Measurements from ENCODE around the gene MACC1. TPM values are rescaled to one million over a fixed set of nuclear protein-coding genes. Genes with fewer than 3 reads are reported as not detected.

The MACC1 gene
- total and polyA plus RNA-seq, 10 of the 15 experiments (the other 5 are each of a cell fraction or from before 2014, with no cell fraction given), result 6.0 to 61.1 (median 12.7) TPM

- TF ChIP-seq NFIC (IDR thresholded peaks at IDR 0.05; ENCODE audit: low read depth, low read length) (peak; percentile 96), RBBP5 (conservative IDR thresholded peaks at IDR 0.05) (0 out of 2 replicates have a peak, but pooled peaks have one; percentile 21), BRCA1 (IDR thresholded peaks at IDR 0.05; ENCODE audit: low read depth, low read length) (no peak), MTA2 (IDR thresholded peaks at IDR 0.05; ENCODE audit: low read depth) (peak; percentile 99), SUPT20H (IDR thresholded peaks at IDR 0.05; ENCODE audit: borderline replicate concordance, control insufficient read depth, low read depth, low read length) (no peak), HSF1 (IDR thresholded peaks at IDR 0.05; ENCODE audit: low read depth, low read length) (no peak), ZNF274 (IDR thresholded peaks at IDR 0.05; ENCODE audit: insufficient read depth, insufficient read length) (no peak), EZH2 (IDR thresholded peaks at IDR 0.05; ENCODE audit: borderline replicate concordance, control insufficient read depth, low read depth, low read length) (no peak), RAD21 (IDR thresholded peaks at IDR 0.05; ENCODE audit: insufficient read depth, low read depth, low read length) (peak; percentile 19; the same call in 1 of the 2 replicates), CUX1 (IDR thresholded peaks at IDR 0.05; ENCODE audit: insufficient replicate concordance, low read depth, low read length) (peak; percentile 72), CBX5 (IDR thresholded peaks at IDR 0.05; ENCODE audit: low read depth) (peak; percentile 93), ZBED1 (IDR thresholded peaks at IDR 0.05; ENCODE audit: borderline replicate concordance) (peak; percentile 75; the same call in 1 of the 2 replicates), PRDM15 (CRISPR knock-in tag; IDR thresholded peaks at IDR 0.05) (no peak; the same call in 1 of the 2 replicates), NKRF (conservative IDR thresholded peaks at IDR 0.05) (peak; percentile 19; the same call in 1 of the 2 replicates), ZSCAN29 (IDR thresholded peaks at IDR 0.05) (no peak; the same call in 1 of the 2 replicates), ASH2L (IDR thresholded peaks at IDR 0.05; ENCODE audit: borderline replicate concordance, low read depth) (peak; percentile 96; the same call in 1 of the 2 replicates)
These were observed 2.5 kb upstream of the MACC1 start (continued) for GRCh38 chr7:20219446-20220292.

Data from GM12878 (cell line).